D721Med (cell line): ENCODE data around the gene ANAPC5.
"Not testable (repeated sequence)": the region's sequence is repeated elsewhere in the genome, so short reads cannot be mapped to it uniquely, and the experiment has no call there.

ENCODE experiments used
- DNase-seq: peaks from one replicate; pipeline ENCODE4 v3.0.0; 2011; ENCODE audit warnings: low spot score; ENCODE audit not compliant: insufficient read length
- FAIRE-seq: peaks from 2 replicates; lab custom pipeline; 2011; peaks lifted over from hg19 to GRCh38; lab: Jason Lieb, UNC
- TF ChIP-seq, protein P1 (sequence below): IDR thresholded peaks from 2 replicates; pipeline ENCODE4 v1.5.1; 2012; ENCODE audit warnings: mild to moderate bottlenecking, control low read depth; ENCODE audit not compliant: insufficient read depth; ENCODE audit errors: missing control alignments

ANAPC5 gene

GRCh38 chr12:121376754-121377697 lies 24.8 kb upstream of the ANAPC5 start:
- no peak for DNase-seq
- TF ChIP-seq, protein P1, sequence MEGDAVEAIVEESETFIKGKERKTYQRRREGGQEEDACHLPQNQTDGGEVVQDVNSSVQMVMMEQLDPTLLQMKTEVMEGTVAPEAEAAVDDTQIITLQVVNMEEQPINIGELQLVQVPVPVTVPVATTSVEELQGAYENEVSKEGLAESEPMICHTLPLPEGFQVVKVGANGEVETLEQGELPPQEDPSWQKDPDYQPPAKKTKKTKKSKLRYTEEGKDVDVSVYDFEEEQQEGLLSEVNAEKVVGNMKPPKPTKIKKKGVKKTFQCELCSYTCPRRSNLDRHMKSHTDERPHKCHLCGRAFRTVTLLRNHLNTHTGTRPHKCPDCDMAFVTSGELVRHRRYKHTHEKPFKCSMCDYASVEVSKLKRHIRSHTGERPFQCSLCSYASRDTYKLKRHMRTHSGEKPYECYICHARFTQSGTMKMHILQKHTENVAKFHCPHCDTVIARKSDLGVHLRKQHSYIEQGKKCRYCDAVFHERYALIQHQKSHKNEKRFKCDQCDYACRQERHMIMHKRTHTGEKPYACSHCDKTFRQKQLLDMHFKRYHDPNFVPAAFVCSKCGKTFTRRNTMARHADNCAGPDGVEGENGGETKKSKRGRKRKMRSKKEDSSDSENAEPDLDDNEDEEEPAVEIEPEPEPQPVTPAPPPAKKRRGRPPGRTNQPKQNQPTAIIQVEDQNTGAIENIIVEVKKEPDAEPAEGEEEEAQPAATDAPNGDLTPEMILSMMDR, result no peak
- FAIRE-seq, result no peak

DNA sequence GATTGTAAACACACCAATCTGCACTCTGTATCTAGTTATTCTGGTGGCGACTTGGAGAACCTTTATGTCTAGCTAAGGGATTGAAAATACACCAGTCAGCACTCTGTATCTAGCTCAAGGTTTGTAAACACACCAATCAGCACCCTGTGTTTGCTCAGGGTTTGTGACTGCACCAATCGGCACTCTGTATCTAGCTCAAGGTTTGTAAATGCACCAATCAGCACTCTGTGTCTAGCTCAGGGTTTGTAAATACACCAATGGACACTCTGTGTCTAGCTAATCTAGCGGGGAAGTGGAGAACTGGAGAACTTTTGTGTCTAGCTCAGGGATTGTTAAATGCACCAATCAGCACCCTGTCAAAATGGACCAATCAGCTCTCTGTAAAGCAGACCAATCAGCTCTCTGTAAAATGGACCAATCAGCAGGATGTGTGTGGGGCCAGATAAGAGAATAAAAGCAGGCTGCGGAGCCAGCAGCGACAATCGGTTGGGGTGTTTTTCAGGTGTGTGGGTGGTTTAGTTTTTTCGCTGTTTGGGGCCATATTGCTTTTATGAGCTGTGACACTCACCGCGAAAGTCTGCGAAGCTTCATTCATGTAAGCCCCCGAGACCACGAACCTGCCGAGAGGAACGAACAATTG lies 22.9 kb upstream of the ANAPC5 start:
- DNase-seq, FAIRE-seq: not testable (repeated sequence)

DNA sequence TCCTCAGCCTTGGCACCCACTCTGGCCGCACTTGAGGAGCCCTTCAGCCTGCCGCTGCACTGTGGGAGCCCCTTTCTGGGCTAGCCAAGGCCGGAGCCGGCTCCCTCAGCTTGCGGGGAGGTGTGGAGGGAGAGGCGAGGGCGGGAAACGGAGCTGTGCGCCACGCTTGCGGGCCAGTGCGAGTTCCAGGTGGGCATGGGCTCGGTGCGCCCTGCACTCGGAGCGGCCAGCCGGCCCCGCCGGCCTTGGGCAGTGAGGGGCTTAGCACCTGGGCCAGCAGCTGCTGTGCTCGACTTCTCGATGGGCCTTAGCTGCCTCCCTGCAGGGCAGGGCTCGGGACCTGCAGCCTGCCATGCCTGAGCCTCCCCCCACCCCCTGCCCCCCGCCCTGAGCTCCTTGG lies 22.1 kb upstream of the ANAPC5 start:
- not testable (repeated sequence) for DNase-seq, FAIRE-seq

DNA sequence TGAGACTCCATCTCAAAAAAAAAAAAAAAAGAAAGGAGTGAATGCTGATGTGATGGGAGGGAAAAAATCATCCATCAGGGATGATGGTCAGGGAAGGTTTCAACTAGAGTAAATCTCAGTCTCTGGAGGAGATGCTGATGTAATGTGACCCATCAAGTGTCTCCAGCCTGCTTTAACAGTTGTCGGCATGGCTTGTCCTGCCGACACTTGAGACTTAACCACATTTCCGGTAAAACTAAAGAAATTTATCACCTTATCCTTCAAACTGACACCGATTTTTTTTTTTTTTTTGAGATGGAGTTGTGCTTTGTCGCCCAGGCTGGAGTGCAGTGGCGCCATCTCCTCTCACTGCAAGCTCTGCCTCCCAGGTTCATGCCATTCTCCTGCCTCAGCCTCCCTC lies 21.5 kb upstream of the ANAPC5 start:
- FAIRE-seq (no peak), DNase-seq (no peak)
- TF ChIP-seq, protein P1, result no peak

DNA sequence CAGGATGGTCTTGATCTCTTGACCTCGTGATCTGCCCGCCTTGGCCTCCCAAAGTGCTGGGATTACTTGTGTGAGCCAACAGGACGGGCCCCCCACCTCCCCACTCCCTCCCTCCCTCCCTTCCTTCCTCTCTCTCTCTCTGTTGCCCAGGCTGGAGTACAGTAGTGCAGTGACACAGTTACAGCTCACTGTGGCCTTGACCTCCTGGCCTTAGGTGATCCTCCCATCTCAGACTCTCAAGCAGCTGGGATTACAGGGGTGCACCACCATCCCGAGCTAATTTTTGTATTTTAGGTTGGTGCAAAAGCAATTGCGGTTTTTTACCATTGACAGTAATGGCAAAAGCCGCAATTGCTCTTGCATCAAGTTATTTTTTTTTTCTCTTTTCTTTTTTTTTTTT lies 19.2 kb upstream of the ANAPC5 start:
- TF ChIP-seq, protein P1, result no peak
- DNase-seq (no peak), FAIRE-seq (no peak)

GRCh38 chr12:121366063-121366459 lies 13.8 kb upstream of the ANAPC5 start:
- TF ChIP-seq, protein P1, result no peak
- no peak for FAIRE-seq
- no peak for DNase-seq

GRCh38 chr12:121365416-121366062 lies 13.3 kb upstream of the ANAPC5 start:
- DNase-seq (no peak), FAIRE-seq (no peak)
- TF ChIP-seq, protein P1, result no peak
